ENCODE data around the gene OR14A16.

OR14A16 gene

DNA sequence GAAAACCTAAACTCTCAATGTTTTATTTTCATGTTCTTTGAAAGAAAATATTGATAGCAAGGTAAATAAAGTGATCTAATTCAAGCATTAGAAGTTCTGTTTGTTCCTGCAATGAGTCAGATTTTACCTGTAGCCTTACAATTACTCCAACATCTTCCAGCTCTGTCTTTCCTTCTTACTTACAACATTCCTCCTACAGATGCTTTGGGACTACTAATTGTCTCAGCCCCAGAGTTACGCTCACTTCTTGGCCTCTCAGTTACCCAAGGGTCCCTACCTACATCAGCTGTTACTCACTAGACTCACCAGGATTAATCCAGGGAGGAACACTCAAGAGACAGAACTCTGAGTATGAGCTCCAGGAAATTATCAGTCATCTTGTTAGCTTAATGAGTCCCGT lies 26.4 kb downstream of the OR14A16 start:
- Histone ChIP-seq H3K36me3 (ENCODE audit: control insufficient read depth in 2 of 2, insufficient read depth in 1 of 2, low read length in 2 of 2) (no peaks in the 10 kb centered on the region), H3K27ac (ENCODE audit: extremely low read depth, low read depth, low read length) (no peak overlapping the region), H3K9me3 (ENCODE audit: control insufficient read depth, insufficient read depth, low read depth, low read length) (no peaks in the 10 kb centered on the region), H3K4me1 (ENCODE audit: control insufficient read depth, insufficient read depth, low read length) (no peaks in the 10 kb centered on the region), H3K4me3 (ENCODE audit: low read depth, low read length) (no peak overlapping the region)
- ChIA-PET CTCF (no interaction called here), POLR2A (no interaction called here)
- TF ChIP-seq ZNF311 (tag by site-specific recombination; IDR thresholded peaks at IDR 0.05; ENCODE audit: borderline replicate concordance) (no peak), YY2 (tag by site-specific recombination; IDR thresholded peaks at IDR 0.05) (no peak), ZNF416 (tag by site-specific recombination; IDR thresholded peaks at IDR 0.05) (no peak), ZNF391 (tag by site-specific recombination; IDR thresholded peaks at IDR 0.05; ENCODE audit: borderline replicate concordance, low read depth) (no peak), ZNF2 (tag by site-specific recombination; IDR thresholded peaks at IDR 0.05) (no peak), ZNF571 (tag by site-specific recombination; IDR thresholded peaks at IDR 0.05) (no peak), HOXC10 (CRISPR knock-in tag; IDR thresholded peaks at IDR 0.05) (no peak), ZNF292 (tag by site-specific recombination; IDR thresholded peaks at IDR 0.05; ENCODE audit: borderline replicate concordance, low read depth) (no peak)

DNA sequence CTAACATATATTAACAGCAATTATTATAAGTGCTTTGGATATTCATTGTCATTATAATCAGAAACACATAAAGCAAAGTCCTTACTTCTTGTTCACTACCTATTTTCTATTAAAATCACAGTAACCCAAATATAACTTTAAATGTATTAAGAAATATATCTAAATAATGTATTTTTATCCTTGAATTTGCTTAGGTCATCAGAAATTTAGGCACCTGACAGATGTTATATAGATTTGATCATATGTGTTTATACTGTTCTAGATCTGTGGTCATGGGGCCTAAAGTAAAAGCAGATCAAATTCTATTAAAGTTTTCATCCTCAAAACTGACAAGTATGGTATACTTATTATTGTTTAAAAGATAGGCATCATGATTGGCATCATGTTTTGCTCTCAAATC lies 54.3 kb downstream of the OR14A16 start:
- H3K27ac ChIP-seq (ENCODE audit: extremely low read depth, low read depth, low read length), result no peak overlapping the region
- H3K4me1 ChIP-seq (ENCODE audit: control insufficient read depth, insufficient read depth, low read length), result no peaks in the 10 kb centered on the region

More for the DNA sequence above, 54.3 kb downstream of the OR14A16 start:
- no peak for TF ChIP-seq ZNF184 (tag by site-specific recombination; IDR thresholded peaks at IDR 0.05)
- TF ChIP-seq ZSCAN30 (tag by site-specific recombination; IDR thresholded peaks at IDR 0.05), result no peak
- TF ChIP-seq ZNF19 (tag by site-specific recombination; IDR thresholded peaks at IDR 0.05; ENCODE audit: low read depth), result no peak
- TF ChIP-seq ZNF747 (tag by site-specific recombination; IDR thresholded peaks at IDR 0.05), result no peak
- POLR2A ChIA-PET, result no interaction called here
- CTCF ChIA-PET, result no interaction called here
- Histone ChIP-seq H3K4me3 (ENCODE audit: low read depth, low read length) (no peak overlapping the region), H3K9me3 (ENCODE audit: control insufficient read depth, insufficient read depth, low read depth, low read length) (no peaks in the 10 kb centered on the region), H3K36me3 (ENCODE audit: control insufficient read depth in 2 of 2, insufficient read depth in 1 of 2, low read length in 2 of 2) (no peaks in the 10 kb centered on the region)

Data from HEK293 (cell line).